ENCODE results near the gene NCMAP.

DNA sequence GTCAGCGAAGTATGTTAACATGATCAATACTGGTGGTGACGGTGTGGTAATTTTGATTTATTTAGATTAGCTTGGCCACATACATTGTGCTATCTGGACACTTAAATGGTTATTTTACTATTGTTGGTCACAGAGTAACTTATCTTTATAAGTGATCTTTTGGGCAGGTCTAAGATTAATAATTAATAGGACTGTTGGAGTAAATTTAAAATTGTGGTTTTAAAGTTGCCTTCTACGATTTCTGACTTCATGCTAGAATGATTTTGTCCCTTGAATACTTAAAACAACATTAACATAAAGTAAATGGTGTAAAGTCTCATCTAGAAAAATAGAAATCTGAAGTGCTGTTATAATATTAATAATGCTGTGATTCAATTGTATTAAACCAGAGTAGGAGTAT lies 101.9 kb downstream of the NCMAP start:
- TF ChIP-seq POLR2A (IDR thresholded peaks at IDR 0.05; ENCODE audit: extremely low read depth, insufficient read length) (no peak), CTCF (IDR thresholded peaks at IDR 0.05; ENCODE audit: low read depth, low read length) (no peak)

All from NB4 (cell line).